Hematopoietic multipotent progenitor cell treated with erythropoietin and hydrocortisone succinate and interleukin-3 and kit ligand, for 17 days (in vitro differentiated cells): ENCODE measurements around the gene DPP4.

Experiments used
- DNase-seq: peaks from one replicate; pipeline ENCODE4 v3.0.0-alpha.2; 2015; ENCODE audit warnings: low spot score

Gene DPP4

DNA sequence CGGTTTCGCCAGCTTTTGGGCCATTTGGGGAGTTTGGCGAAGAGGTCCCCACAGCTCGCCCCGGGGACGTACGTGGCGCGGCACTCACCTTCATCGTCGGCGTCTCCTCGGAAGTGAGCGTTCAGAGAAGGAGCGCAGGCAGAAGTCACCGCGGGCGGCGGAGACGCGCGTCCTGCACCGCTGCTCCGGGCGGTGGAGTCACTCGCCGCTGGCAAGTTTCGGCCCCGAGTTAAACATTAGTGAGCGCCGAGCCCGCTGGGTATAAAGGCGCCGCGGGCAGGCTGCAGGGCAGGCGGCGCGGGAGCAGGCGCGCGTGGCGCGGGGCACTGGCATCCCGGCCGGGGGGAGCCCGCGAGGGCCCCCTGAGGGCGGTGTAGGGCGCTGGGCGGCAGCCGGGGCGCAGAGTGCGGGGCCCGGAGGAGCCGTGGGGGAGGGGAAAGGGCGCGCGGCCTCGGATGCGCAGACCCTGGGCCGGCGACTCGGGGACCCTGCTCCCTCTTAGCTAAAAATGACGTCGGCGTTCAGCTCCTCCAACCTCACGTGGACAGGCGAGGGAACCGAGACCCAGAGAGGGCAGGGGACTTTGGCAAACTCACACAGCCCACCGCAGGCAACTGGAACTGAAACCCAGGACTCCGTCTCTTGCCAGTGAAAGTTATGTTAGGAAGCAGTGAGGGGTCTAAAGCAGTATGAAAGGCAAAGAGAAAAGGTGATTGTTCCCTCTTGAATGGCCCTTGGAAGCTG, at the start of gene DPP4:
Gene DPP4, minus strand, starts transcription at position 328 of the 744 bp plus-strand sequence. Its CDS starts 234 bp downstream, at position 94.
- DNase-seq, result no peak

DNA sequence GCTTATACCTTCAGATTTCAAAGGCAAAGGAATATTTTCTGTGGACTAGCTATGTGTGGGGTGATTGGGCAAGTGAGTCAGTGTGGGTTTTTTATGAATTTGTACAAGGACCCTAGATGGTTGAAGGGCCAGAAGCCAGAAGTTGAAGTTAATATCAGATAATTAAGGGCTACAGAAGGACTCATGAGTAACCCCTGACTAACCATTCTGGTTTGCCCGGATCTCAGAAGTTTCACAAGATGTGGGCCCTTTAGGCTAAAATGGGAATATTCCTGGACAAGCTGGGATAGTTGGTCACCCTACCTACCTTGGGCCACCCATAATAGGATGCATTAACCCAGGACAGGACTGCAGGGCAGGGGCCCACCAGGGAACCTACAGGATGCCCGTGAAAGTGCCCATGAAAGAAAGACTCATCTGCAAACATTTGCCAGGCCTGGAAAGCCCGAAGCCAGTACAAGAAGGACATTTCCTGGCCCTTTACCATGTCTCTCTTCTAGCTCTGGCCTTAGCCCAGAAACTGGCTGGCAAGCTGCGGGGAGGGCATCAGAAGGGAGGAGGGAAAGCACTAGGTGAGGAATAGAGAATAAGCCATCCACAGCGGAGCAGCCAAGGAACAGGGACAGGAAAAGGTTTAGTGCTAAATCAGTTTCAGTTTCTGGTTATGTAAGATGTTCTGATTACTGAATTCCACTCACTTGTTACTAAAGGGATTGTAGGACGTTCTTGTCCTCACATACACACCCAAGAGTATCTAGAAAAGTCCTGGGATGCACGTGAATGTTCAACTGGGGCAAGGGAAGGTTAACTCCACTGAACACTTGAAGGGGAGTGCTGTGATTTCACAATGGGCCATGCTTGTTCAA, 44.4 kb upstream of the DPP4 start:
- DNase-seq, result no peak

DNA sequence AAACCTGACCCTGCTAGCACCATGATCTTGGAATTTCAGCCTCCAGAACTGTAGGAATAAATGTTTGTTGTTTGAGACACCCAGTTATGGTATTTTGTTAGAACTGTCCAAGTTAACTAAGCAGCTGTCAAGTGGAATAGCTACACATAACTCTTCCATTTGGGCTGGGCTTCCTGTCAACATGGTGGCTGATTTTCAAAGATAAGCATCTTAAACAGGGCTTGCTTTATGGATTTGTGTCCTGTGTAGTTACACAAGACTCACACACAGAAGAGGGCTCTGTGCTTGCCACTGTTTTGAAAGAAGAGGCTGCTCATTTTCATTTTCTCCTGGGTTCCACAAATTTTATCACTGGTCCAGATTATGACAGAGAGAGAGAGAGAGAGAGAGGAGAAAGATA, 42.3 kb upstream of the DPP4 start:
- no peak for DNase-seq

DNA sequence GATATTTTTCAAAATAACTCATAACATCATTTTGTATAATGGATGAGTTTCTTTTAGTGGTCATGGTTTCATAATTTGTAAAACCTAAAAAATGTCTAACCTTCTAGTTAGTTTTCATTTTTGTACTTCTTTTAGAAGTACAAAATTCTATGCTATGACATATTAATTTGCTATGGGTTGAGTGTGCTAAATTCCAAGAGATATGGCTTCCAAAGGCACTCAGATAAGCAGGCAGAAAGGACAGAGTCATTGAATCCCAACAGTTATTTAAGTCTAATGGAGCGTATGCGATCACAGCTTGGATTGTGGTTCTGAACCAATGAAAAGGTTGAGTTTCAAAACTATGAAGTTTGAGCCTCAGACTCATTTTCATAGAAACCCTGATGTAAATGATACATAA, 41.1 kb upstream of the DPP4 start:
- DNase-seq, result no peak

DNA sequence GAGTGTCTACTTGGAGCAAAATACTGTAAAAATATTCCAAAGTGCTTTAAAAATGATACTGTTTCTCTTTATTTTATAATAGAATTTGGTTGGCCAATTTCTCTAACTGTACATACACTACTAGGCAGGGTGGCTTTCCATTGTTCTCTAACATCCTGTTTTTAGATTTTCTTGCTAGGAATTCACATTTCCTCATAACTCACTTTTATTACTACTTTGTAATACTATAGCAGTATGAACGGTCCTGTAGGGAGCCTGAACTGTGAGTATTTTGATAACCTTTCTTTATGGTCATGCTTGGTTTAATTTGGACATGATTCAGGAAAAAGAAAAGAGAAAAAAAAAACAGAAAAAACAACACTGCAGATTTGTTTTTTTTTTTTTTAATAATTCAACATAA, 40.3 kb upstream of the DPP4 start:
- DNase-seq, result no peak

DNA sequence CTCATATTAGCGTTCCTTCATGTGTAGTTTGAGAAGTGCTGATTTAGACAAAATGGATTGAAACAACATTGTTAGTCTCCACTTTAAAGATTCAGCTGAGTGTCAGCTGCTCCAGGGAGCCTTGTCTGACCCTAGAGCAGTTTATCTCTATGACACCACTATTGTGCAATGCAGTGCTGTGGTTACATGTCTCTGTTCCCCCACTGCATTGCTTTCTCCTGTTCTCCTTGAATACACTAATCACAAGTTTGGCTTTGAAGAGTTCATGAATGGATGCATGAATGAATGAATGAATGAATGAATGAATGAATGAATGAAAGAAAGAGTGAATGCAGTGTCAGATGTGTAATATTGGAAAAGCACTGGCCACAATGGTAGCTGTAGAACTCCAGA, 39.8 kb upstream of the DPP4 start:
- no peak for DNase-seq

DNA sequence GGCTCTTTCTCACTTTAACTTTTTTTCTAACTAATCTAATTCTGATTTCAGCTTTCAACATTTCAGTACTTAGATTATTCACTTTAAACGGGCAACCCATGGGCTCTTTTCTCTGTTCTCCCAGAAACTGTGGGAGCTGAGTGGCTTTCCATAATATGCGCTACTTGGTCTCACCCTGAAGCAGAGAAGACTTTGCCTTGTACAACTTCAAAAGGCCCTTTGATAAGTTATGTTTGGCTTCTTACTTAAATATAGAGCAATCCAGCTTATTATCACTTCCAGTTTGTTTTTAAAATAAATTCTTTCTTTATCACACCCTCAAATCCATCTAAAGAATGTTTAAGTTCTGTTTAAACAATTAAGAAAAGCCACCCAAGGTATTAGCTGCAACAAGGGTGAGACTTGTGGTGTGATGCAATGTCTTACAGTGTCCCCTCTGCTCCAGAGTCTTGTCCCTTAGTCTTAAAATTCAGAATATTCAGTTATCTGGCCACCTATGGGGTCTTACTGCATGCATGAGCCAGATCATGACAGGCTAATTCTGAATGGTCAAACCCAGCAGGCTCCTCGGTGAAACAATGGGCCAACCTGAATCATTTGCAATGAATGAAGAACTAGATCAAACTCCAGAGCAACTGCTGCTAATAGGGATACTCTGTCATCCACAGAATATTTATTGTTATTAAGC, 39.2 kb upstream of the DPP4 start:
- DNase-seq, result no peak

DNA sequence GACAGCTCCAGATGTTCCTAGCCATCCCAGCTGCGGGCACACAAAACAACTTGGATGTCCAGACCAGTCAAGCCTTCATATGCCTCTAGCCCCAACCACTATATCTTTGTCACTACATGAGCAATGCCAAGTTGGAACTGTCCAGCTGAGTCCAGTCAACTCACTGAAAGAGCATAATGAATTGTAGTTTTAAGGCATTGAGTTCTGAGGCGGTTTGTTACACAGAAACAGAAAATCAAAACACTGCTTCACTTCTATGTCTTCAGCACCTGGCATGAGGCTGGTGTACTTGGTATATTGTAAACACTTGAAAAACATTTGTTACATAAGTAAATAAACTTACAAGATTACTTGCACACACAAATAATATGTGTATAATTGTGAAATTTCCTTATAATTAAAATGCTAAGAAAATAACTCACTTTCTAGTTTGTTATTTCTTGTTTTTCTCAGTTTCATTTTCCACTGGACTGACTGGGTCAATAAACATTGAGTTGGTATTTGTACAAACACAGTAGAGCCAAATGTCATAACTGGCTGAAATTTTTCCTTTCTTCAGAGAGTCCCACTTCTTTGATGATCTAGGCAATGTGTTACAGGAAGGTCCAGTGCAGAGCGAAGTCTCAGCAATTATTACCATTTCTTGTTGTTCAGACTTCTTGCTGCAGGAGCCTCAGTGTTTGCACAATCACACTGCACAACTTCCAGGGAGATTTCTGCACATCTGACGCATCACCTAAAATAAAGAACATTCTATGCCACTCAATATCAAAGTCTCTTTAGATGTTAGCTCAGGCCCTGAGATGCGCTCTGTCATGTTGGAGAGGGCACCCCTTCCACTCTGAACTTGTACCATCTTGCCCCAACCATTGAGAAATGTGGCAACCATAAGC, 38.2 kb upstream of the DPP4 start:
- DNase-seq, result no peak

DNA sequence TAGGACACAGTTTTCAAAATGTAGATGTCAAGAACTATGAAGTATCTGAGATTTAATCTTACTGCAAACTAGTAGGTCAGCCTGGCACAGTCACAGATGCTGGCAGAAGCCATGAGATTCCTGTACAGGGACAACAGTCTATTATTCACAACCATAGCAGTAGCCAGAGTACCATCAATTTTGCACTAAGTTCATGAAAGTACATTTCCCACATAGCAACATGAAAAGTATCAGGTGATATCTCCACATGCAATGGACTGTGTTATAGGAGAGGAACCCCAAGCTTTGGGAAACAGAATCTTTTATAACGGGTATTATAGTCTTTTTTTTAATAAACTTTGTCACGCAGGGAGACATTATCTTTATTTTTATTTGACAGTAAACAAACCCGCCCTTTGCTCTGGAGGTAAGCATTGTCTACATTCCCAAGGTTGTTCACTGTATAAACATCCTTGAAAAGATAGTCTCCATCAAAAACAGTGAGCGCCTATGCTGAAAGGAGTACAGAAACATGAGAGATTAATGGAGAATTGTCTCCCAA, 33.4 kb upstream of the DPP4 start:
- DNase-seq, result no peak

DNA sequence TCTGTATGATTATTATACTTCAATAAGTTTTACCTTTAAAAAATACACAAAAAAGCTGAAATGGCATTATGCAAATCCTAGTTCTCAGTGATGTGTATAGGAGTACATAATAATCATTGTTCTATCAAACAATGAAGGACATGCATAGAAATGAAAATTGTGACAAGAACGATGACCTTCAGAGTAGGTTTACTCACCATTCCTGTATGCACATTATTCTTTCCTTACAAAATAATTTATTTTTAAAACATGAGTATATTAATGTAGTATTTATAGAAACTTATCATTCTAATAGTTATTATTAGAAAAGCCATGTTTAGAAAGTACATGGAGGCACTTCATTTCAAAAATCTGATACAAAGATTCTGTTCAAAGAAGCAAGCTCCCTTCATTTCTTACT, 32.7 kb upstream of the DPP4 start:
- no peak for DNase-seq

DNA sequence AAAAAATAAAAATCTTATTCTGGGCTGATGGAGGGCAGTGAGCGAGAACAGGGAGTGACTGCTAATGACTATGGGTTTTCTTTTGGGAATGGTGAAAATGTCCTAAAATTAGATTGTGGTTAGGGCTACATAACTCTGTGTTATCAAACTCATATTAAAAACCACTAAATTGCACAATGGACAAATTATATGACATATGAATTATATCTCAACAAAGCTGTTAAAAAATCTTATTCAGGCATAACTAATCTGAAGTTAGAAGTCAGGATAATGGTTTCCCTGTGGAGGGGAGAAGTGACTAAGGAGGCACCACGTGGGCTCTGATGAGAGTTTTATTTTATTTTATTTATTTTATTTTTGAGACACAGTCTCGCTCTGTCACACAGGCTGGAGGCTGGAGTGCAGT, 32.1 kb upstream of the DPP4 start:
- no peak for DNase-seq

DNA sequence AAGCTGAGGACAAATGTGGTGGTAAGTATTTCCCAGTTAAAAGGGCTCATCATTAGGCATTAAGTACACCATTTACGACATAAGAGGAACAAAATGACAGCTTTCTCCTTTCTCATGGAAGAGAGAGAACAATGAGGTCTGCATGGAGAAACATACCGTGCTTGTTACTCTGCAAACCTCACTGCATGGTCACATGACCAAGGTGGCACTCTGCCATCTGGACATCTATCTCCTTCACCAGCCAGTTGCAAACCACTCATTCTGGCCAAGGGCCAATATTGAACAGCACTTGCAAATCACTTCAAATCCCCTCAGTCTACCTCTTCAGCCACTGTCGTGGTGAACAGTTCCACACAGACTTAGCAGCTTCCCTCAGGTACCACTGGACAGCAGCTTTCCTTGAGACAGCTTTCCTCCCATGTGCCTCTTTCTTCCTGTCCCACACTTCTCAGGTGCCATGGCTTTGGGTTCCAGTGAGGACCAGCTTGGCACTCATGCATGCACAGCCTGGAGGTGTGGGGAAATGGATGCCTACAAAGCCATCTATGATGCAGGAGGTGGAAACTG, 29.5 kb upstream of the DPP4 start:
- peak; percentile 6 for DNase-seq

DNA sequence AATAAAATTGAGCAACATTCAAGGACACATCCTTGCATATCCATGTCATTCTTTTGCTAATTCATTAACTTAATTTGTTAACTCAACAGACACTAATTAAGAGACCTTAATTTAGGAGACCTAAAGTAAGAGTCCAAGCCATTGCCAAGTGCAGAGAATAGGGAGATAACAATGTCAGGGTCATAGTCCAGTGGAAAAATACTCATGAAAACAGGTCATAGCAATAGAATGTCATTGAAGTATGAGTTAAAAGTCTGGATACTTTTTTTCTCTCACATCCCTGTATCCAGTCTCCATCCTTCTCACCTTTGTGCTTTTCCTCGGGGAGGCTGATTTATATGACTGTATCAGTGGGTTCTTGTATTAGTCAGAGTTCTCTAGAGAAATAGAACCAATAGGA, 26.6 kb upstream of the DPP4 start:
- DNase-seq, result no peak

DNA sequence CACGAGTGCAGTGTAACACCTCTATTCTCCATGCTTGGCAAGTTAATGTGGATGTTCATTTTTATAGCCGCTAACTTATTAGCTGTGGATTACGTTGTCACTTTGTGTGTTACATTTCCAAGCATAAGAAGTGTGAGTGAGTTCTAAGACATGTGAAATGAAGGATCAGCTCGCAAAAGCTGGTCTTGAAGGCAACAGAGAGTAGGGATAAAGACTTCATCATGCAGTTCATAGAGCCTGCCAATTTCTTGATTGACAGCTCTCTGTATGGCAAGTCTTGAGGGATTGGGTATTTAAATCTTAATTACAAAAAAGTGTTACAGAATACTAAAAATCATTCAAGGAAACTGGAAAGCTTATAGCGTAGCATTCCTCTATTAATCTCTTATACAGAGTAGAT, 25.8 kb upstream of the DPP4 start:
- DNase-seq, result no peak

DNA sequence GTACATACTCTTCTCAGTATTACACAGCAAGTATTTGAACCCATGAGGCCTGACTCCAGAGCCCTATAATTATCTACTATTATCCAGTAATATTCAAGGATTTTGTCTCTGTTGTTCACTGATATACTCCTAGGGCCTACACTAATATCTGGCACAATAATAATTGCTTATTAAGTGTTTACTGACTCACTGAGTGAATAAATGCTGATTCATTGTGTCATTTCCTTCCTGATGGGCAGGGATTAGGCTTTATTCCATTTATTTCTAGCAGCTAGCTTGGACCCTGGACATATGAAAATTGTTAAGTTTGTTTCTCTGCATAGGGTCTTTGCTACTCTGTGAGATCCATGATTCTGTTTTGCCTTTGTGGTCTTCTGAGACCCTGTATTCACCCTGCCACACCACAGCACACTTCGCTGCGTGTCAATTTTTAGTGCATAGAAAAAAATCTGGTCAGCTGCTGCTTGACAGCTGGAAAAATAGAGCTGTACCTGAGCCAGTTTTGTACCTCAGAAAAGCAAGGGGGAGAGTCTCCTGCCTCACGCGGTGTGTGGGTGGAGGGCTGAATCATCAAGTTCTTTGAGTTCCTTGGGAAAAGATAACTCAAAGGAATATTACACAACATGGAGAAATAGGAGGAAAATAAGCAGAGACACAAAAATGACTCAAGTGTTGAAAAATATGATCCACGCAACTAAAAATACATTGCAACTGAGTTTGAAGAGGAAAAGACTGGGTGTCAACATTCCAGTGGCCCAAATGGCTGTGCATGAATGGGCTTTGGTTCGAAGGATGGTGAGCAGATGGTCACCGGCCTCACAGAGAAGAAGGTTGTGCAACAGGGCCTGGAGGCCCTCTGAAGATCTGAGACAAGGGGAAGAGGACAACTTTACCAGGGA, 18.9 kb upstream of the DPP4 start:
- no peak for DNase-seq

DNA sequence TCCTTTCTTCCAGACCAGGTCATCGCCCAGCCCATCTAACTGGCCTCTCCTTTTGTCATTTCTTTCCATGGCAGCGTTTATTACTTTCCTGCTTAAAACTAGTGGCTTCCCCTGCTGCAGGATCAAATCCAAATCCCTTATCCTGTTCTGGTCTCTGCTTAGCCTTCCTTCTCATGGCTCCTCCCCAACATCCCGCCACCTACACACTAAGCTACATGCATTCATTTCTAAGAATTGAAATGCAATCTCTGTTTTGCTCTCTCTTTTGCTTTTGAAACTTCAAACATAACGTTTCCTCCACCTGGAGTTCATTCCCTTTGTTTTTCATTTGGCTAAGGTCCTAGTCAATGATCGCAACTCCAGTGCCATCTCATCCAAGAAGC, 18.0 kb upstream of the DPP4 start:
- no peak for DNase-seq

DNA sequence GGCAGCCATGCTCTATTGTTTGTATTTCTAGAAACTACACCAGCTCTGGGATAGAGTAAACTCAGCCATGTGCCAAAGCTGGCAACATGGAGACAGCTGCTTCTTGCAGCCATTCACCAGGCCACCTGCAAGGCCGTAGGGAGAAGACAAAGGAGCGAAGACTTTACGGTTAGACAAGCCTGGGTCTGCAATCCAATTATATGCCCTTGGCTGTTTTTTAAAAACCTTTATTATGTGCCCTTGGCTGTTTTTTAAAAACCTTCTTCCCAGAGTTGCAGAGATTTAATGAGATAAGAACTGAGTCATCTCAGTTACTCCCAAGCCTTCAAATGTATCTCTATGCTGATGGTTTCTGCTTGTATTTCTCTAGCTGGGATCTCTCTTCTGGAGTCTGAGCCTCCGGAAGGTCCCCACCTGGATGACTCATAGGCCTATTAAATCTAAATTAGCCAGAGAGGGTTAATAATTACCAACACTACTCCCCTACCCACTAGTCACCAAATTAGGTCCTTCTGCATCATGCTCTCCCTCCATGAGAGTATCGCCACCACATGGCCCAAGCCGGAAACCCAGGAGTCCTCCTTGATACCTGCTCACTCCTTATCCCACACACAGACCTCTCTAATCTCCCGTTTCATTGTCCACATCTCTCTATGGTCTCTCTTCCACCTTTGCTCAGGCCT, 17.5 kb upstream of the DPP4 start:
- no peak for DNase-seq

DNA sequence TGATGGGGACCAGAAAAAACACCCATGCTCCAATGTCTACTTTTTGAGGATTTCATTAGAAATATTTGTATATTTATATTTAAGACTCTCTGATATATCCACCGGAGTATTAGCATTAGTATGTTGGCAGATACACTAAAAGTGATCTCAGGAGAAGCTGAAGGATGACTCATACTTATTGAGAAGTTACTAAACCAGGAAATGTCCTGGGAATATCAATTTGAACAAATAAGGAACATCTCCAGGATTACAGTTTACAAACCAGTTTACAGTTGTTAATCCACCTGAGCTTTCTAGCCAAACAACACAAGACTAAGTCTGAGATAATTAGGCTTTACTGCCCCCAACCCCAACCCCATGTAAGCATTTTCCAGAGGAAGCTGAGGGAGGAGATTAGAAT, 16.1 kb upstream of the DPP4 start:
- no peak for DNase-seq

DNA sequence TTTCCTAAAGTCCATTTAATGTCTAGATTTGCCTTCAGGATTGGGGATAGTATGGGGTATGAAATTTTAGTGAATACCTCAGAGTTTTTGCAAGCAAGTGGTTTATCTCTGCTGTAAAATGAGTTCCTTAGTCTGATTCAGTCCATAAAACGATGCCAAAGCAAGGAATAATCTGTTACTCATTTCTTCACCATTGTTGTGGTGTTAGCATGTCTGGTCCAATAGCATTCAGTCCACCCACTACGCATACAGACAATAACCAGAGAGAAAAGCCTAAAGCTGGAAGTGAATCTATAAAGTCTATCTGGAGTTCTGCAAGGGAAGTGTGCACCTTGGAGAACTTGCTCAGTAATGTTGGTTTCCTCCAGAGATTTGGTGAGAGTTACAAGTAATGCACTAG, 12.9 kb upstream of the DPP4 start:
- no peak for DNase-seq
